Smooth muscle cell (in vitro differentiated cells): Measurements from ENCODE around the gene CBX7. TPM values are rescaled to one million over a fixed set of nuclear protein-coding genes. Genes with fewer than 3 reads are reported as not detected.

Experiments used
- DNase-seq: peaks from one replicate; lab custom pipeline; 2025; ENCODE audit not compliant: unreplicated experiment; lab: John Stamatoyannopoulos, UW
- H2AFZ ChIP-seq: fragments of 200-600 bp; sonication (generic); 2 replicates; pipeline ENCODE4 v1.6.0; 2016; ENCODE audit warnings: antibody characterized with exemption, low read depth, mild to moderate bottlenecking
- H3F3A ChIP-seq: fragments of 200-600 bp; sonication (generic); 2 replicates; pipeline ENCODE4 v1.6.0; 2017; ENCODE audit warnings: antibody characterized with exemption, low read depth
- H3K27ac ChIP-seq: fragments of 200-600 bp; sonication (generic); 2 replicates; pipeline ENCODE4 v1.5.1; 2016; ENCODE audit warnings: low read depth, mild to moderate bottlenecking
- H3K27me3 ChIP-seq: fragments of 200-600 bp; sonication (generic); 2 replicates; pipeline ENCODE4 v1.6.1; 2016; ENCODE audit warnings: low read depth, mild to moderate bottlenecking
- H3K36me3 ChIP-seq: fragments of 200-600 bp; sonication (generic); 2 replicates; pipeline ENCODE4 v1.5.1; 2016; ENCODE audit warnings: low read depth
- H3K4me1 ChIP-seq: fragments of 200-600 bp; sonication (generic); 2 replicates; pipeline ENCODE4 v1.5.1; 2016; ENCODE audit warnings: low read depth
- H3K4me2 ChIP-seq: fragments of 200-600 bp; sonication (generic); 2 replicates; pipeline ENCODE4 v1.6.0; 2016; ENCODE audit warnings: mild to moderate bottlenecking
- H3K4me3 ChIP-seq: fragments of 200-600 bp; sonication (generic); 2 replicates; pipeline ENCODE4 v1.5.1; 2016; ENCODE audit warnings: mild to moderate bottlenecking
- H3K79me2 ChIP-seq: fragments of 200-600 bp; sonication (generic); 2 replicates; pipeline ENCODE4 v1.6.0; 2016; ENCODE audit warnings: low read depth, mild to moderate bottlenecking
- H3K9ac ChIP-seq: fragments of 200-600 bp; sonication (generic); 2 replicates; pipeline ENCODE4 v1.6.0; 2016; ENCODE audit warnings: low read depth
- H3K9me3 ChIP-seq: fragments of 200-600 bp; sonication (generic); replicated peaks from 2 replicates; pipeline ENCODE4 v1.5.1; 2016; ENCODE audit warnings: low read depth
- H4K20me1 ChIP-seq: fragments of 200-600 bp; sonication (generic); 2 replicates; pipeline ENCODE4 v1.6.0; 2016; ENCODE audit warnings: low read depth
- CTCF ChIP-seq: fragments of 200-600 bp; sonication (generic); IDR thresholded peaks from 2 replicates; pipeline ENCODE4 v1.5.1; 2017; ENCODE audit warnings: borderline replicate concordance, mild to moderate bottlenecking, antibody characterized with exemption; ENCODE audit not compliant: insufficient read depth, poor library complexity, severe bottlenecking
- WGBS: methylation state at CpG from one replicate; pipeline ENCODE4 v1.1.7; 2016; ENCODE audit warnings: low lambda C conversion rate; 5-methylcytosine and 5-hydroxymethylcytosine counted together
- polyA plus RNA-seq: library from polyadenylated mRNA; unstranded; fragments of >200 nt; fragmentation: Nextera tagmentation; extraction: Ambion mirVana; gene quantifications from 2 replicates; pipeline ENCODE4 v1.2.1, GENCODE V29; 2016
- total RNA-seq: library from RNA; depleted of rRNA; stranded (reverse); fragments of >200 nt; gene quantifications from 2 replicates; pipeline ENCODE4 v1.2.3, GENCODE V29; 2014

CBX7 gene
- total and polyA plus RNA-seq, 2 experiments from 2014 or later, result 0.40 to 1.7 TPM

- H4K20me1 ChIP-seq, result no peaks in the 10 kb centered on the region
These were observed 54.5 kb downstream of the CBX7 start for GRCh38 chr22:39098026-39098425.

GRCh38 chr22:39097098-39098020 lies 55.1 kb downstream of the CBX7 start, which contains the start of gene APOBEC3H:
TSS of gene APOBEC3H (plus strand) at chr22:39097244. CDS start at chr22:39100279, 3,035 bp downstream.
- DNase-seq, result no peak
- Histone ChIP-seq H4K20me1 (no peaks in the 10 kb centered on the region), H3K4me2 (peak within 1 kb of the TSS; percentile 51), H3K4me1 (peaks cover 13% of the 10 kb centered on the region), H3K36me3 (no peaks in the 10 kb centered on the region), H3K27ac (peak within 1 kb of the TSS; percentile 35), H3K4me3 (no peak within 1 kb of the TSS), H3F3A (no peaks in the 10 kb centered on the region), H3K9me3 (no peaks in the 10 kb centered on the region), H3K79me2 (no peaks in the 10 kb centered on the region), H3K27me3 (no peaks in the 10 kb centered on the region), H3K9ac (no peak within 1 kb of the TSS), H2AFZ (peak within 1 kb of the TSS; percentile 89)
- whole genome bisulfite sequencing, result 81% methylated on average over 9 of the region's 9 CpGs
- TF ChIP-seq CTCF, result no peak

More at GRCh38 chr22:39098026-39098425, 54.5 kb downstream of the CBX7 start:
- Histone ChIP-seq H3K27me3 (no peaks in the 10 kb centered on the region), H3K4me2 (no peak overlapping the region), H2AFZ (peak overlapping the region; percentile 89), H3F3A (no peaks in the 10 kb centered on the region), H3K4me1 (peaks cover 13% of the 10 kb centered on the region), H3K27ac (no peak overlapping the region), H3K79me2 (no peaks in the 10 kb centered on the region), H3K4me3 (no peak overlapping the region), H3K9me3 (no peaks in the 10 kb centered on the region), H3K9ac (no peak overlapping the region), H3K36me3 (no peaks in the 10 kb centered on the region)
- 76% methylated on average over 6 of the region's 6 CpGs for WGBS
- DNase-seq, result no peak
- TF ChIP-seq CTCF, result no peak

GRCh38 chr22:39095971-39096370 lies 56.5 kb downstream of the CBX7 start:
- DNase-seq, result no peak
- Histone ChIP-seq H3K79me2 (no peaks in the 10 kb centered on the region), H3K4me1 (peaks cover 13% of the 10 kb centered on the region), H4K20me1 (no peaks in the 10 kb centered on the region), H3K27ac (no peak overlapping the region), H3K4me3 (no peak overlapping the region), H3K36me3 (no peaks in the 10 kb centered on the region), H3K27me3 (no peaks in the 10 kb centered on the region), H3K9ac (no peak overlapping the region), H2AFZ (no peak overlapping the region), H3K9me3 (no peaks in the 10 kb centered on the region), H3K4me2 (no peak overlapping the region), H3F3A (no peaks in the 10 kb centered on the region)
- 82% methylated on average over 3 of the region's 3 CpGs for WGBS
- TF ChIP-seq CTCF, result no peak
